GM12878 (cell line): ENCODE data around the gene RTF2. TPM values are rescaled to one million over a fixed set of nuclear protein-coding genes. Genes with fewer than 3 reads are reported as not detected.

Source experiments
- BACH1 ChIP-seq: fragments of 450-650 bp; IDR thresholded peaks from 2 replicates; pipeline ENCODE4 v1.6.1; 2017; ENCODE audit warnings: mild to moderate bottlenecking, borderline replicate concordance
- CREM ChIP-seq: IDR thresholded peaks from 2 replicates; pipeline ENCODE4 v1.6.1; 2014; ENCODE audit warnings: antibody characterized with exemption, low read depth
- ETV6 ChIP-seq, 2 experiments: fragments of 450-650 bp in 1 of 2; IDR thresholded peaks in 1 of 2; conservative IDR thresholded peaks in 1 of 2; 2 replicates each; pipeline ENCODE4 v1.6.1; 2014; ENCODE audit warnings: antibody characterized with exemption in 1 of 2, borderline replicate concordance in 1 of 2, low read depth in 1 of 2, mild to moderate bottlenecking in 1 of 2, moderate library complexity in 1 of 2
- IKZF2 ChIP-seq, 2 experiments: fragments of 450-650 bp; IDR thresholded peaks; 2 replicates each; pipeline ENCODE4 v1.6.1; 2017; ENCODE audit warnings: mild to moderate bottlenecking in 2 of 2, moderate library complexity in 2 of 2
- NRF1 ChIP-seq: conservative IDR thresholded peaks from 2 replicates; pipeline ENCODE4 v1.6.1; 2011; ENCODE audit warnings: mild to moderate bottlenecking, low read depth, low read length, improper control_type of control experiment
- RAD51 ChIP-seq: fragments of 450-650 bp; IDR thresholded peaks from 2 replicates; pipeline ENCODE4 v1.6.1; 2016; ENCODE audit warnings: moderate library complexity, mild to moderate bottlenecking, inconsistent platforms
- RELA ChIP-seq: fragments of 450-650 bp; IDR thresholded peaks from 2 replicates; pipeline ENCODE4 v1.8.0; 2014; ENCODE audit warnings: borderline replicate concordance; ENCODE audit not compliant: partially characterized antibody
- RFX5 ChIP-seq: IDR thresholded peaks from 2 replicates; pipeline ENCODE4 v1.6.1; 2011; ENCODE audit warnings: low read depth, low read length, improper control_type of control experiment
- SMC3 ChIP-seq: IDR thresholded peaks from 2 replicates; pipeline ENCODE4 v1.6.1; 2011; ENCODE audit warnings: low read length, improper control_type of control experiment, borderline replicate concordance
- SP1 ChIP-seq: IDR thresholded peaks from one replicate; pipeline ENCODE4 v1.6.1; 2011; ENCODE audit warnings: low read depth, low read length
- STAT1 ChIP-seq: fragments of 450-650 bp; conservative IDR thresholded peaks from 2 replicates; pipeline ENCODE4 v1.6.1; 2014; ENCODE audit warnings: antibody characterized with exemption, mild to moderate bottlenecking
- SUPT20H ChIP-seq: IDR thresholded peaks from 2 replicates; pipeline ENCODE4 v1.6.1; 2011; ENCODE audit warnings: low read depth, mild to moderate bottlenecking, low read length, moderate library complexity, borderline replicate concordance; ENCODE audit not compliant: control insufficient read depth
- YBX1 ChIP-seq: fragments of 450-650 bp; IDR thresholded peaks from 2 replicates; pipeline ENCODE4 v1.6.1; 2016; ENCODE audit warnings: antibody characterized with exemption
- YY1 ChIP-seq: IDR thresholded peaks from 2 replicates; pipeline ENCODE4 v1.6.1; 2011; ENCODE audit warnings: low read depth, mild to moderate bottlenecking, low read length
- ZBED1 ChIP-seq: IDR thresholded peaks from 2 replicates; pipeline ENCODE4 v1.6.1; 2016; ENCODE audit warnings: borderline replicate concordance
- polyA plus RNA-seq, 11 experiments: library from polyadenylated mRNA; depleted of rRNA in 4 of 11; unstranded in 6 of 11; stranded (reverse) in 5 of 11; fragments of >200 nt; fragmentation: Nextera tagmentation in 4 of 11; fragmentation: Illumina TruSeq in 1 of 11; extraction: Ambion mirVana in 4 of 11; extraction: Trizol in 1 of 11; gene quantifications; 1 replicate in 1 of 11; 2 replicates in 10 of 11; pipeline versions ENCODE4 v1.2.1 to v1.2.3, GENCODE V29; 2011 to 2016; ENCODE audit warnings: inconsistent platforms in 2 of 11, missing spikeins in 2 of 11, low read depth in 1 of 11
- total RNA-seq, 4 experiments: library from RNA; depleted of rRNA in 3 of 4; stranded (reverse); fragments of >200 nt in 3 of 4; fragmentation: Illumina TruSeq in 1 of 4; extraction: Trizol in 1 of 4; gene quantifications; 2 replicates each; pipeline versions ENCODE4 v1.2.1 to v1.2.3, GENCODE V29; 2013 to 2021
- TF ChIP-seq, protein P1 (sequence below): fragments of 450-650 bp; IDR thresholded peaks from 2 replicates; pipeline ENCODE4 v1.6.1; 2018; ENCODE audit warnings: borderline replicate concordance, mild to moderate bottlenecking; ENCODE audit not compliant: partially characterized antibody
- TF ChIP-seq, protein P2 (sequence below): fragments of 450-650 bp; IDR thresholded peaks from 2 replicates; pipeline ENCODE4 v1.6.1; 2016; ENCODE audit warnings: mild to moderate bottlenecking
- TF ChIP-seq, protein P3 (sequence below): fragments of 450-650 bp; formaldehyde crosslinking; IDR thresholded peaks from 2 replicates; pipeline ENCODE4 v1.4.0; 2022; ENCODE audit warnings: mild to moderate bottlenecking, moderate library complexity
- TF ChIP-seq, protein P4 (sequence below): IDR thresholded peaks from 2 replicates; pipeline ENCODE4 v1.6.1; 2012; ENCODE audit warnings: low read depth, low read length, improper control_type of control experiment
- TF ChIP-seq, protein P5 (sequence below), 3 experiments: IDR thresholded peaks in 2 of 3; conservative IDR thresholded peaks in 1 of 3; 2 replicates each; pipeline ENCODE4 v1.5.1; 2011; ENCODE audit warnings: low read depth in 3 of 3, low read length in 3 of 3, mild to moderate bottlenecking in 3 of 3, control low read depth in 2 of 3, moderate library complexity in 2 of 3, inconsistent platforms in 1 of 3, mixed read lengths in 1 of 3; ENCODE audit not compliant: control insufficient read depth in 2 of 3, insufficient read depth in 1 of 3; ENCODE audit errors: extremely low read depth in 1 of 3

The RTF2 gene
- total and polyA plus RNA-seq, 10 of the 15 experiments (the other 5 are each of a cell fraction or from before 2014, with no cell fraction given), result 66.2 to 133 (median 82.9) TPM

DNA sequence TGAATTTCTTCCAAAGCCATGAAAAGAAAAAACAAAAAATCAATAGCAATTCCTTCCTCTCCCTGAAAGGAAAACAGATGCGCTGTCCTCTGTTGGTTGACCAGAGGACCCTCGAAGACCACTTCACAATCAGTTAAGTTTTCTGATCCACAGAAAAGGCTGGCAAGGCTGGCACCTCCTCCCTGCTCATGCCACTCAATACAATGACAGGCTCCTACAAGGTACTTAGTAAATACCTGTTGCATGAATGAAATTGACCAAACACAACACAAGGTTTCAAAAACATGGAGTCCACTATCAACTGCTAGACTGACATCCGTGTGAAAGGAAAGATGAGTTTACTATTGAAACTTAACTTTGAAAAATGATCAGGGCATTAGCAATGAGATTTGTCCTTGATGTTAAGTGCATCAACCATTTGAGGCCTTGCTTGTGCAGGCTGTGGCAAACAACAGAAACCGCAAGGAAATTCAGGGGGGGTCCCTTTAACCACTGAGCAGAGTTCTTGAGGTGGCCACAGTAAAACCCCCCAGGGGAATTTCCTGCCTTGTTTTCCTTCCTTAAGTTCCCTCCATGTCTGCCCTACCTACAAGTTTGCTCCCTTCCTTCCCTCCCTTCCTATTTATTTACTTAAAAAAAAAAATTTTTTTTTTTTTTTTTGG lies 27.9 kb upstream of the RTF2 start (continued):
- TF ChIP-seq SP1 (peak; percentile 14), STAT1 (no peak), ETV6 (conservative IDR thresholded peaks at IDR 0.05 in 1 of 2, IDR thresholded peaks at IDR 0.05 in 1 of 2; ENCODE audit: borderline replicate concordance in 1 of 2, low read depth in 1 of 2) (peak in 1 of 2 experiments; percentile 55; a peak in 1 of 4 replicates), RAD51 (no peak), BACH1 (no peak), ZBED1 (no peak), RELA (no peak), SUPT20H (no peak), RFX5 (no peak), SMC3 (no peak), NRF1 (no peak), IKZF2 (IDR thresholded peaks at IDR 0.05) (peak; percentile 73 to 81), YBX1 (no peak), YY1 (0 out of 2 replicates have a peak, but pooled peaks have one; percentile 16), CREM (no peak)
- TF ChIP-seq, protein P1, sequence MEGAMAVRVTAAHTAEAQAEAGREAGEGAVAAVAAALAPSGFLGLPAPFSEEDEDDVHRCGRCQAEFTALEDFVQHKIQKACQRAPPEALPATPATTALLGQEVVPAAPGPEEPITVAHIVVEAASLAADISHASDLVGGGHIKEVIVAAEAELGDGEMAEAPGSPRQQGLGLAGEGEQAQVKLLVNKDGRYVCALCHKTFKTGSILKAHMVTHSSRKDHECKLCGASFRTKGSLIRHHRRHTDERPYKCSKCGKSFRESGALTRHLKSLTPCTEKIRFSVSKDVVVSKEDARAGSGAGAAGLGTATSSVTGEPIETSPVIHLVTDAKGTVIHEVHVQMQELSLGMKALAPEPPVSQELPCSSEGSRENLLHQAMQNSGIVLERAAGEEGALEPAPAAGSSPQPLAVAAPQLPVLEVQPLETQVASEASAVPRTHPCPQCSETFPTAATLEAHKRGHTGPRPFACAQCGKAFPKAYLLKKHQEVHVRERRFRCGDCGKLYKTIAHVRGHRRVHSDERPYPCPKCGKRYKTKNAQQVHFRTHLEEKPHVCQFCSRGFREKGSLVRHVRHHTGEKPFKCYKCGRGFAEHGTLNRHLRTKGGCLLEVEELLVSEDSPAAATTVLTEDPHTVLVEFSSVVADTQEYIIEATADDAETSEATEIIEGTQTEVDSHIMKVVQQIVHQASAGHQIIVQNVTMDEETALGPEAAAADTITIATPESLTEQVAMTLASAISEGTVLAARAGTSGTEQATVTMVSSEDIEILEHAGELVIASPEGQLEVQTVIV, result no peak
- TF ChIP-seq, protein P2, sequence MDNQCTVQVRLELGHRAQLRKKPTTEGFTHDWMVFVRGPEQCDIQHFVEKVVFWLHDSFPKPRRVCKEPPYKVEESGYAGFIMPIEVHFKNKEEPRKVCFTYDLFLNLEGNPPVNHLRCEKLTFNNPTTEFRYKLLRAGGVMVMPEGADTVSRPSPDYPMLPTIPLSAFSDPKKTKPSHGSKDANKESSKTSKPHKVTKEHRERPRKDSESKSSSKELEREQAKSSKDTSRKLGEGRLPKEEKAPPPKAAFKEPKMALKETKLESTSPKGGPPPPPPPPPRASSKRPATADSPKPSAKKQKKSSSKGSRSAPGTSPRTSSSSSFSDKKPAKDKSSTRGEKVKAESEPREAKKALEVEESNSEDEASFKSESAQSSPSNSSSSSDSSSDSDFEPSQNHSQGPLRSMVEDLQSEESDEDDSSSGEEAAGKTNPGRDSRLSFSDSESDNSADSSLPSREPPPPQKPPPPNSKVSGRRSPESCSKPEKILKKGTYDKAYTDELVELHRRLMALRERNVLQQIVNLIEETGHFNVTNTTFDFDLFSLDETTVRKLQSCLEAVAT, result peak; percentile 75; the same call in 1 of the 2 replicates
- TF ChIP-seq, protein P3, sequence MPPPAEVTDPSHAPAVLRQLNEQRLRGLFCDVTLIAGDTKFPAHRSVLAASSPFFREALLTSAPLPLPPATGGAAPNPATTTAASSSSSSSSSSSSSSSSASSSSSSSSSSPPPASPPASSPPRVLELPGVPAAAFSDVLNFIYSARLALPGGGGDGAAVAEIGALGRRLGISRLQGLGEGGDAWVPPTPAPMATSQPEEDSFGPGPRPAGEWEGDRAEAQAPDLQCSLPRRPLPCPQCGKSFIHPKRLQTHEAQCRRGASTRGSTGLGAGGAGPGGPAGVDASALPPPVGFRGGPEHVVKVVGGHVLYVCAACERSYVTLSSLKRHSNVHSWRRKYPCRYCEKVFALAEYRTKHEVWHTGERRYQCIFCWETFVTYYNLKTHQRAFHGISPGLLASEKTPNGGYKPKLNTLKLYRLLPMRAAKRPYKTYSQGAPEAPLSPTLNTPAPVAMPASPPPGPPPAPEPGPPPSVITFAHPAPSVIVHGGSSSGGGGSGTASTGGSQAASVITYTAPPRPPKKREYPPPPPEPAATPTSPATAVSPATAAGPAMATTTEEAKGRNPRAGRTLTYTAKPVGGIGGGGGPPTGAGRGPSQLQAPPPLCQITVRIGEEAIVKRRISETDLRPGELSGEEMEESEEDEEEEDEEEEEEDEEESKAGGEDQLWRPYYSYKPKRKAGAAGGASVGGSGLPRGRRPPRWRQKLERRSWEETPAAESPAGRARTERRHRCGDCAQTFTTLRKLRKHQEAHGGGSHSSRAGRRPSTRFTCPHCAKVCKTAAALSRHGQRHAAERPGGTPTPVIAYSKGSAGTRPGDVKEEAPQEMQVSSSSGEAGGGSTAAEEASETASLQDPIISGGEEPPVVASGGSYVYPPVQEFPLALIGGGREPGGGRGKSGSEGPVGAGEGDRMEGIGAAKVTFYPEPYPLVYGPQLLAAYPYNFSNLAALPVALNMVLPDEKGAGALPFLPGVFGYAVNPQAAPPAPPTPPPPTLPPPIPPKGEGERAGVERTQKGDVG, result no peak
- TF ChIP-seq, protein P4, sequence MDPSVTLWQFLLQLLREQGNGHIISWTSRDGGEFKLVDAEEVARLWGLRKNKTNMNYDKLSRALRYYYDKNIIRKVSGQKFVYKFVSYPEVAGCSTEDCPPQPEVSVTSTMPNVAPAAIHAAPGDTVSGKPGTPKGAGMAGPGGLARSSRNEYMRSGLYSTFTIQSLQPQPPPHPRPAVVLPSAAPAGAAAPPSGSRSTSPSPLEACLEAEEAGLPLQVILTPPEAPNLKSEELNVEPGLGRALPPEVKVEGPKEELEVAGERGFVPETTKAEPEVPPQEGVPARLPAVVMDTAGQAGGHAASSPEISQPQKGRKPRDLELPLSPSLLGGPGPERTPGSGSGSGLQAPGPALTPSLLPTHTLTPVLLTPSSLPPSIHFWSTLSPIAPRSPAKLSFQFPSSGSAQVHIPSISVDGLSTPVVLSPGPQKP, result no peak
- TF ChIP-seq, protein P5, sequence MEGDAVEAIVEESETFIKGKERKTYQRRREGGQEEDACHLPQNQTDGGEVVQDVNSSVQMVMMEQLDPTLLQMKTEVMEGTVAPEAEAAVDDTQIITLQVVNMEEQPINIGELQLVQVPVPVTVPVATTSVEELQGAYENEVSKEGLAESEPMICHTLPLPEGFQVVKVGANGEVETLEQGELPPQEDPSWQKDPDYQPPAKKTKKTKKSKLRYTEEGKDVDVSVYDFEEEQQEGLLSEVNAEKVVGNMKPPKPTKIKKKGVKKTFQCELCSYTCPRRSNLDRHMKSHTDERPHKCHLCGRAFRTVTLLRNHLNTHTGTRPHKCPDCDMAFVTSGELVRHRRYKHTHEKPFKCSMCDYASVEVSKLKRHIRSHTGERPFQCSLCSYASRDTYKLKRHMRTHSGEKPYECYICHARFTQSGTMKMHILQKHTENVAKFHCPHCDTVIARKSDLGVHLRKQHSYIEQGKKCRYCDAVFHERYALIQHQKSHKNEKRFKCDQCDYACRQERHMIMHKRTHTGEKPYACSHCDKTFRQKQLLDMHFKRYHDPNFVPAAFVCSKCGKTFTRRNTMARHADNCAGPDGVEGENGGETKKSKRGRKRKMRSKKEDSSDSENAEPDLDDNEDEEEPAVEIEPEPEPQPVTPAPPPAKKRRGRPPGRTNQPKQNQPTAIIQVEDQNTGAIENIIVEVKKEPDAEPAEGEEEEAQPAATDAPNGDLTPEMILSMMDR (IDR thresholded peaks at IDR 0.05 in 2 of 3, conservative IDR thresholded peaks at IDR 0.05 in 1 of 3; ENCODE audit: control insufficient read depth in 2 of 3, extremely low read depth in 1 of 3, insufficient read depth in 1 of 3, low read depth in 3 of 3, low read length in 3 of 3), result no peak
